NB4 (cell line): ENCODE measurements around the gene STEAP4.

ENCODE experiments used
- DNase-seq: peaks from one replicate; pipeline ENCODE4 v3.0.0; 2010; ENCODE audit warnings: low read depth
- H3K4me3 ChIP-seq: one replicate; pipeline ENCODE4 v1.5.1; 2011; ENCODE audit warnings: mild to moderate bottlenecking, low read depth, low read length, moderate library complexity
- CTCF ChIP-seq: IDR thresholded peaks from one replicate; pipeline ENCODE4 v1.5.1; 2012; ENCODE audit warnings: low read depth, low read length
- MAX ChIP-seq: IDR thresholded peaks from 2 replicates; pipeline ENCODE4 v1.6.1; 2011; ENCODE audit warnings: low read depth, low read length
- MYC ChIP-seq: IDR thresholded peaks from 2 replicates; pipeline ENCODE4 v1.6.1; 2011; ENCODE audit warnings: low read depth, low read length
- POLR2A ChIP-seq: IDR thresholded peaks from 2 replicates; pipeline ENCODE4 v1.6.1; 2011; ENCODE audit warnings: mild to moderate bottlenecking; ENCODE audit not compliant: insufficient read length; ENCODE audit errors: extremely low read depth

Gene STEAP4

GRCh38 chr7:88293866-88294265 lies 12.8 kb downstream of the STEAP4 start:
- TF ChIP-seq MYC, result no peak
- no peak for TF ChIP-seq POLR2A
- TF ChIP-seq MAX, result no peak
- no peak for TF ChIP-seq CTCF
- H3K4me3 ChIP-seq, result no peak overlapping the region
- no peak for DNase-seq

GRCh38 chr7:88291398-88292173 lies 15.1 kb downstream of the STEAP4 start:
- TF ChIP-seq MYC, result no peak
- no peak for TF ChIP-seq POLR2A
- TF ChIP-seq MAX, result no peak
- no peak for TF ChIP-seq CTCF
- no peak for DNase-seq

GRCh38 chr7:88290491-88290890 lies 16.2 kb downstream of the STEAP4 start:
- TF ChIP-seq POLR2A, result no peak
- TF ChIP-seq MYC, result no peak
- TF ChIP-seq CTCF, result no peak
- TF ChIP-seq MAX, result no peak
- H3K4me3 ChIP-seq, result no peak overlapping the region
- DNase-seq, result no peak

More at GRCh38 chr7:88291398-88292173, 15.1 kb downstream of the STEAP4 start:
- H3K4me3 ChIP-seq, result no peak overlapping the region

- no peak for DNase-seq
- H3K4me3 ChIP-seq, result no peak overlapping the region
- no peak for TF ChIP-seq POLR2A
- TF ChIP-seq MAX, result no peak
- no peak for TF ChIP-seq CTCF
- no peak for TF ChIP-seq MYC
These were observed 17.1 kb downstream of the STEAP4 start for GRCh38 chr7:88289564-88290025.

GRCh38 chr7:88281749-88282148 lies 24.9 kb downstream of the STEAP4 start:
- H3K4me3 ChIP-seq, result no peak overlapping the region
- TF ChIP-seq POLR2A, result no peak
- TF ChIP-seq MAX, result no peak
- TF ChIP-seq CTCF, result no peak
- no peak for TF ChIP-seq MYC
- DNase-seq, result no peak
